HG02798 (cell line): Measurements from ENCODE around the gene CCDC187.

Source experiments
- ATAC-seq: cut with Tn5 transposase; IDR thresholded peaks from one replicate; pipeline ENCODE4 v1.9.1; 2021; ENCODE audit warnings: mild to moderate bottlenecking; ENCODE audit not compliant: unreplicated experiment, poor library complexity

Gene CCDC187

DNA sequence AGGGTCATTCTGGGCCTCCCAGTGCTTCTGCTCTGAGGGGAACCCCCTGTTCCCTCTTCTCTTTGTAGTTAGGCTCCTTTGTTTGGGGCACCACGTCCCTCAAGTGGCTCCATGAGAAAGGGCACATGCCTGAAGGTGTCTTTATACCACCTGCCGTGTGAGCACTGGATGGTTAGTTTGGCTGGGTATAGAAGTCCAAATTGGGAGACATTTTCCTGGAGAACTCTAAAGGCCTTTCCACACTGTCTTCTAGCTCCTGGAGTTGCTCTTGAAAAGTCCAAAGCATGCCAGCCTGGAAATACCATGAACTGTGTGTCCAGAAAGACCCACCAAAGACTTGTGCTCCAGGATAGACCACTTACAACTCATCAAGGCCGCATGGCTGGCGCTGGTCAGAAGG is 11.1 kb upstream of the CCDC187 start:
- no peak for ATAC-seq

GRCh38 chr9:136314056-136314416 is 10.1 kb upstream of the CCDC187 start:
- ATAC-seq = no peak

DNA sequence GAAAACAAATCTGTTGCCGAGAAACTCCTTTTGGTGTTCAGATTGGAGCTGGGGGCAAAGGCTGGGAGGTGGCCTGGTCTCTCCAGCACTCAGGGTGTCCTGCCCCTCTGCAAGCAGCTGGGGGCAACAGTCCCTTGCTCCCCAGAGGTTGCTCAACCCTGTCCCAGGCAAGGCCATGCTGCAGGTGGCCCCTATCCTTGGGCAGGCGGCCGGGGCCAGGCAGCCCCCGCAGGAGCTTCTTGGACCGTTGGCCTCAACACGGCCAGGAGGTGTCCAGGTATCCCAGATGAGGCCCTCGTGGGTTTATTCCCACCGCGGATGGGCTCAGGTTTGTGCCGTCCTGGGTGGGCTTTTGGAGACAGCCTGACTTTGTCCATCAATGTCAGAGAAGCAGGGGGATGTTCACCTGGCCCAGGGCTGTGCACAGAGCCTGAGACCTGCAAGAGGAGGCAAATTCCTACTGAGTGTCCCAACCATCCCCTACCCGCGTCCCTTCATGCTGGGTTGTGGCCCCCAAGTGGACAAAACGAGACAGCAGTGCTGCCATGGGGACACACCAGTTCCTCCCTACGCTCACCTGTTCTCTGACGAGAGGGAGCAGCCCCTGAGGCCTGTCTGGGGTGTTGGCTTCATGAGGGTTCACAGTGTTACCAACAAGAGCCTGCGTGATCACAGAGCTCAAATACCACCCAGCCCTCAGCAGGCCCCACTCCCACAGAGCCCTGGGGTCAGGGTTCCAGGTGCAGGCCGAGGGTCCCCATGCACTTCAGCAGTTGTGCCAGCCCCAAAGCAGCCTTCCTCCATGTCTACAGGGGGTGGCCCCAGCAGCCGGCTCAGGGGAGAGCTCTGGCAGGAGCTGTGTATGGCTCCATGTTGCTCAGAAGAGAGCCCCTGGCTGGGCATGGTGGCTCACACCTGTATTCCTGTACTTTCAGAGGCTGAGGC is 9.5 kb upstream of the CCDC187 start:
- ATAC-seq = no peak

GRCh38 chr9:136312436-136312835 is 8.5 kb upstream of the CCDC187 start:
- no peak for ATAC-seq

DNA sequence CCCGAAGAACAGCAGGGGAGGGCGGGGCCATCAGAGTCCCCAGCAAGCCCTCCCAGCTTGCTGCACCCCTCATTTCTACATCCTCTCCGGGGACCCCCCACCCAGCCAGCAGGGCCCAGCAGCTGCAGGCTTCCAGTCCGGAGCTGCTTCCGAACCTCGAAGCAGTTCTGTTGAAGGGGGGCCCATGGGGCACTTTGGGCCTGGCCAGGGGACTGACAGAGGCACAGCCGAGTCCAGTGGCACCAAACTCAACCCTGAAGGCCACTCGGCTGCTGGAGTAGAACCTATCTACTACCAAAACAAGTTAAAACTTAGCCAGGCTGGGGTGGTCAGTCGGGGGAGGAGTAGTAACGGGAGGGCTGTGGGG is 8.1 kb upstream of the CCDC187 start:
- ATAC-seq = no peak

GRCh38 chr9:136311051-136312008 is 7.4 kb upstream of the CCDC187 start:
- no peak for ATAC-seq

DNA sequence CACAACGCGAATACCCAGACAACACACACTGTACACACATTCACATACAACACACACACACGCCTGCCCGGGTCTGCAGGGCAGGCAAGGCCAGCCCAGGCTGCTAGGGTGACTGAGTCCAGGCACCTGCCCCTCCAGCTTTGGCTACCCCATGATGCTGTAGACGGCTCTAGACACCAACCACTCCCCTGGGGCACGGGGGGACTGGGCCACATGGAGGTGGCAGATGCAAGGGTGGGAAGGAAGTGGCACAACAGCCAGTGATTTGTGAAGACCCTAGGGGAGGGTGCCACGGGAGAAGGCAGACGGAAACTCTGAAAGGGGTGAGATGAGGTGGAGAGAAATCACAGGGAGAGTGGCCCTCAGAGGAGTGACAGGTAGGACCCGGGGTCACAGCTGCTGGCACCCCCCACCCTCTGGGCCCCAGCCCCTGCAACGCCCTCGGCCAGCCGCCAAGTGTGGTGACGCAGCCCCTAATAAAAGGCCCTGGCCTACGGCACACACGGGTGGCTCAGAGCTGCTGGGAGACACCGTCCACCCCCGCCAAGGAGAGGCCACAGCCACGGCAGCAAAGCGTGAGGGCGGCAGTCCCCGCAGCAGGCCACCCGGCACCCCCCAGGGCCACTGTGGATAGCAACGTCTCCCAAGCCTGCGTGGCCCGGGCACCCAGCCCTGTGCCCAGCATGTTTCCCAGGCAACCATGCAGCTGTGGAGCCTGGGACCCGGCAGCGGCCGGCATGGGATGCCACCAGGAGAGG is 6.6 kb upstream of the CCDC187 start:
- ATAC-seq = no peak

DNA sequence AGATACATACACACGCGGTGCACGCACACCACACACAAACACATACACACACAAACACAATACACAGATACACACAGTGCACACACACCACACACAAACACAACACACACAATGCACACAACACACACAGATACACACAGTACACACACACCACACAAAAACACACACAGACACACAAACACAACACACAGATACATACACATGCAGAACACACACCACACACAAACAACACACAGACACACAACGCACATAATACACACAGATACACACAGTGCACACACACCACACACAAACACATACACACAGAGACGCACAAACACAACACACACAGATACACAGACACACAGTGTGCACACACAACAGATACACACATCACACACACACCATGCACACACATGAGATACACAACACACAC is 5.9 kb upstream of the CCDC187 start:
- ATAC-seq = no peak

GRCh38 chr9:136309101-136309801 is 5.4 kb upstream of the CCDC187 start:
- ATAC-seq = no peak

- no peak for ATAC-seq
Measured at GRCh38 chr9:136308702-136309053, 4.8 kb upstream of the CCDC187 start.

DNA sequence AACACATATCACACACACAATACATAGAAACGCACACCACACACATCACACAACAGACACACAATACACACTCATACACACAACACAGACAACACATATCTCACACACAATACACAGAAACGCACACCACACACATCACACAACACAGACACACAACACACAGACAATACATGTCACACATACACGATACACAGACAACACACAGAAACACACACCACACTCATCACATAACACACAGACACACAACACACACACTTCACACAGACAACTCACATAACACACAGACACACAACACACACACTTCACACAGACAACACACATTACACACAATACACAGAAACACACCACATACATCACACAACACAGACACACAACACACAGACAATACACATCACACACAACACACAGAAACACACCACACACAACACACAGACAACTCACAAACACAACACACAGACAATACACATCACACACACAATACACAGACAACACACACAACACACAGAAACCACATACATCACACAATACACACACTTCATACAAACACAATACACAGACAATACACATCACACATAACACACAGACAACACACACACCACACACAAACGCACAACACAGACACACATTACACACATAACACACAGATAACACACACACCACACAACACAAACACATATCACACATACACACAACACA is 4.3 kb upstream of the CCDC187 start:
- ATAC-seq = no peak

DNA sequence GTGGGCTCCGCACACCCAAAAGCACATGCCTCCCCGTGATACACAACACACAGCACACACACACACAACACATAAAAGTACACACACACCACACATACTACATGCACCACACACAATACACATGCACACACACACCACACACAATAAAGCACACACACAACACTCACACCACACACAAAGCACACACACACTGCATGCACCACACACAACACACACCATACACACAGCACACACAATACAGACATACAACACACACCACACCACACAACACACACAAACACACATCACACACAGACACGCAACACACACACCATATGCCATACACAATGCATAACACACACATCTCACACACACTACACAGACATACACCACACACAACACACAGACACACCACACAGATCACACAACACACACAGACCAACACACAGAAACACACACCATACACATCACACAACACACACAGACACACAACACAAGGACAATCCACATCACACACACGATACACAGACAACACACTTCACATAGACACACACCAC is 3.4 kb upstream of the CCDC187 start:
- no peak for ATAC-seq

DNA sequence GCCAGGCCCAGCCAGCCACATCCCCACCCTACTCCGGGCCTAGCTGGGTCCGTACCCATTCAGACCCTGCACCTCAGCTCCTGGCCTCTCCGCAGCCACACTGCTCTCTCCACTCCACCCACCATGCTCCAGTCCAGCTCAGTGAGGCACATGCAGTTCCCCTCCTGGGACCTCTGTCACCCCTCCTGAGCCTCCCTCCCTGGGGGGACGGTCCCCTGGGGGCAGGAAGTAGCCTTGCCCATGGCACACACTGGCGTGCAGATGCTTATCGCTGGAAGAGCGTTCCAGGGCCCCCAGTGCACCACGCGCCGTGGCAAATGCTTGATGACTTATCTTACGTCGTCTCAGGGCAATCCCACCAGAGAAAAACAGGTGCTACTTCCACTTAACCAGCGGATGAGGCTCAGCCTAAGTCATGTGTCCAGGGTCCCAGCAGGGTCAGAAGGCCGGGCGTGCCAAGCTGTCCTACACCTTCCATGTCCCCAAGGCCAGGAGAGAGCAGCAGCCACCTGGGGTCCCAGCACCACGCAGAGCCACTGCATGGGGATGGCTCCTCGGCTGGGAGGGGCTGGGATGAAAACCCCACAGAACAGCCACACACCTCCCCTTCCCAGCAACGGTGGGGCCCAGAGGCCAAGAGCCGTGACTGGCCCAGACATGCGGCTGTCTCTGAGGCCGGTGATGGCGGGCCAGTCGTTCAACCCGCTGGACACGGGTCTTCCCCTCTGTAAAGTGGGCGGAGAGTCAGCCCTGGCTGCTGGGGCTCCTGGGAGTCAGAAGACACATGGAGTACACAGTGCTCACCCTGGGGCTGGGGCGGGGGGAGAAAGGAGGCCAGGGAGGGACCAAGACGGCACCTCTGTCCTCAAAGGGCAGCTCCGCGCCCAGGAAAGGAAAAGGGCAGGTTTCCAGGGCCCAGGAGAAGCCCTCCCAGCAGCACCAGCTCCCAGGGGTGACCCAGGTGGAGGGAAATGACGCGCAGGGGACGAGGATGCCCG is 2.6 kb upstream of the CCDC187 start:
- ATAC-seq = no peak

- no peak for ATAC-seq
Measured at GRCh38 chr9:136305804-136306203, 1.9 kb upstream of the CCDC187 start.

DNA sequence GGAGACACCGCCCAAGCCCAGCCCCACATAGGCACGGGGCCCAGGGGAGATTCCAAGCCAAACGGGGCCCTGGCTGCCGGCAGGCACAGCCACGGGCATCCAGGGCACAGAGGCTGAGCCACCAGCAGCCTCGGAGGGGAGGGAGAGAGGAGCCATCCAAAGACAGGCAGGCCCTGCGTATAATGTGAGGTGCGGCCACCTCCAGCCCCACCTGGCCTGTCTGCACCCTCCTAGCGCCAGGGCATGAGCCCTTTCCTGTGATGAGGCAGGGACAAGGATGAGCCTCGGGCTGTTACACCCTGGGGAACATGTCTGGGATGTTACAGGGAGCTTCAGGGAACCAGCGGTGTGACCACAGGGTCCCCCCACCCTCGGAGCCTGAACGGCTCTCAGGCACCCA is 1.1 kb upstream of the CCDC187 start:
- ATAC-seq = no peak

GRCh38 chr9:136304456-136304855 is 562 bp upstream of the CCDC187 start:
- no peak for ATAC-seq

GRCh38 chr9:136303066-136303824 is 649 bp downstream of the CCDC187 start:
- no peak for ATAC-seq
